Stimulated activated CD4-positive, alpha-beta T cell treated with anti-CD3 and anti-CD28 coated beads, Interleukin-1b, Interleukin-23, amount 100 ng/mL, for 1 hour (primary cell): Measurements from ENCODE around the gene ZNF740.
"Not testable (repeated sequence)": the region's sequence is repeated elsewhere in the genome, so short reads cannot be mapped to it uniquely, and the experiment has no call there.

Experiments
- DNase-seq, 2 donors: peaks; one replicate each; pipeline ENCODE4 v3.0.0-alpha.2; 2020; ENCODE audit warnings: low read depth in 2 of 2

The ZNF740 gene

DNA sequence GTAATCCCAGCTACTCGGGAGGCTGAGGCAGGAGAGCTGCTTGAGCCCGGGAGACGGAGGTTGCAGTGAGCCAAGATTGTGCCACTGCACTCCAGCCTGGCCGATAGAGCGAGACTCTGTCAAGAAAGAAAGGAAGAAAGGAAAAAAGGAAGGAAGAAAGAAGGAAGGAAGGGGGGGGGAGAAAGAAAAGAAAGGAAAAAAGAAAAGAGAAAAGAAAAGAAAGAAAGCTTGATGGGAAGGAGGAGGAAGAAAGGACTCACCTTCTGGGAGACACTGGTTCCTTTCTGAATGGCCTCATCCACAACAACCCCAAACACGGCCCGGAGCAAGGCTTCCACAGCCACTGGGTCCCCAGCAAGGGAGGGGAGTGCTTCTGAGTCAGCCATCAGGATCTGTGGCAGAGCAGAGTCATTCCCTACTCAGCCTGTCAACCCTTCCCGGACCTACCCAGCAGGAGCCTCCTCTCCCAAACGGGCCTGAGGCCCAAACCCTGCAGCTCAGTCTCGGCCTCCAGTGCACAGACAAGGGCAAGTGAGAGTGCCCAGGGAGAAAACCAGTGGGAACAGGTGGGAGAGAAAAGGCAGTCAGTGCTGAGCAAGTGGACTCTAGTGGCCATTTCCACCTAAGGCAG, 7.3 kb upstream of the ZNF740 start:
- DNase-seq, result no peak

DNA sequence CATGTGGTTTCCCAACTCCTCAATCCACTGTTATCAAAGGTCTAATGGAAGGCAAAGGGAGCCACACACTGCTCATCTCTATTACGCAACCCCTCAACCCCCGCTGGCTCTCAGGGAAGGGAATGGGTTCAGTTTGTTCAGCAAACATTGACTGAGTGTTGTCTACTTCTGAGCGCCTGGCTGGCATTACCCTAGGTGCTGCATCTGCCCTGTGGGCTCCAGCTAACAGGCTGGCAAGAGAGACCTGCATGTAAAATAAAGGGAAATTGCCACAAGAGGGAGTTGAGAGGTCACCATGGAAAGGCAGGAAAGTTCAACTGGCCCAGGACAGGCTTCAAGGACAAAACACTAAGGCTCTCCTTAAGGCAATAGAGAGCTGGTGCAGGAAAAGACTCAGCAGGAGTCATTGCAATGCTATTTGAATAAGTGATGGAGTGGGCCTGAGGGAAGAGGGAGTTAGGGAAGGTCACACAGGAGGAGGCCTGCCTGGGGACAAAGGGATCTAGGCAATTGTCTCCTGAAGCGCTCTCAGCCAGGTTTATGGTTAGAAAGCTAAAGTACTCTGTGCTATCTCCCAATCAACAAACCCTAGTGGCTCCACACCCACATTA, 5.5 kb upstream of the ZNF740 start:
- no peak for DNase-seq

DNA sequence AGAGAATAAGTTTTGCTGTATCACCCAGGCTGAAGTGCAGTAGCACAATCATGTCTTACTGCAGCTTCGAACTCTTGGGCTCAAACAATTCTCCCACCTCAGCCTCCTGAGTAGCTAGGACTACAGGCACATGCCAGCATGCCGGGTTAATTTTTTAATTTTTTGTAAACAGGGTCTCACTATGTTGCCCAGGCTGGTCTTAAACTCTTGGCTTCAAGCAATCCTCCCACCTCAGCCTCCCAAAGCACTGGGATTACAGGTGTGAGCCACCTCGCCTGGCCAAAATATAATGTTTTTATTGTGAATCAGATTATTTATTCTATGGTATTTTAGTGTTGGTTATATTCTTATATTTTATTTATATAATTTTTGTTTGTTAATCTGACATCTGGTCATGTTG, 3.8 kb upstream of the ZNF740 start:
- DNase-seq, result no peak

DNA sequence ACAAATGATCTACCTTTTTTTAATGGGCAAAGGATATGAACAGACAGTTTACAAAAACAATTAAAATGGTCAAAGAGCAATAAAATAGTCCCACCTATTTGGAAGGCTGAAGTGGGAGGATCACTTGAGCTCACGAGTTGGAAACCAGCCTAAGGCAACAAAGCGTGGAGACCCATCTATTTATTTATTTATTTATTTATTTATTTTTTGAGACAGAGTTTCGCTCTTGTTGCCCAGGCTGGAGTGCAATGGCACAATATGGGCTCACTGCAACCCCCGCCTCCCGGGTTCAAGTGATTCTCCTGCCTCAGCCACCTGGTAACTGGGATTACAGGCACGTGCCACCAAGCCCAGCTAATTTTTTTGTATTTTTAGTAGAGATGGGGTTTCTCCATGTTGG, 3.1 kb upstream of the ZNF740 start:
- not testable (repeated sequence) for DNase-seq

DNA sequence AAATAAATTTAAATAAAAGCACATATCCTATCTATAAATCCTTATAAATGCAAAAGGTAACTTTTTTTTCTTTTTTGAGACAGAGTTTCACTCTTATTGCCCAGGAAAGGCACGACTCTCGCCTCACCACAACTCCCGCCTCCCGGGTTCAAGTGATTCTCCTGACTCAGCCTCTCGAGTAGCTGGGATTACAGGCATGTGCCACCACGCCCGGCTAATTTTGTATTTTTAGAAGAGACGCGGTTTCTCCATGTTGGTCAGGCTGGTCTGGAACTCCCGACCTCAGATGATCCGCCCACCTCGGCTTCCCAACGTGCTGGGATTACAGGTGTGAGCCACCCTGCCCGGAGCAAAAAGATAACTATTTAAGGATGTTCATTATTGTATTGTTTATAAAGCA, 1.7 kb upstream of the ZNF740 start:
- not testable (repeated sequence) for DNase-seq

DNA sequence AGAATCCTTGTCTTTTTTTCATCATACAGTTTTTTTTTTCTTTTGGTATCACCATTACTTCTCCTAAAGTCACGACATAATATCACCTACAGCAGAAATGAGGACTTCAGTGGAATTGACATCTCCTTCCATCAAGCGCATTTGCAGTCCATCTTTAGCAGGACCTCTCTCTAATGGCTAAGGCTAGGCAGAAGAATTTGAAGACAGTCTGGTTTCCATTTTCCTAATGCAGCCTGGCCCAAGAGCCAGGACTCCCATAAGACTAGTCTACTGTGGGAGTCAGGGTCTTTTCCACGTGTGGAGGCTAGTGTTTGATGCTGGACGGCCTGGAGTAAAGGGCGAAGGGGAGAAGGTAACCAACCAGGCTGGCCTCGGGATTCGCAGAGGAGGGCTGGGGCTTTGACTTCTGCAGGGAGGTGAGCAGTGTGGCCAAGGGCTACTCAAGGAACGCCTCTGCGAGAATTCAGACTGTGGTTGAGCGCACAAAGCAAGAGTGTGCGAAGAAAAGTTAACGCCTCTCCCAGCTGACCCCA, 769 bp upstream of the ZNF740 start:
- DNase-seq, result no peak

DNA sequence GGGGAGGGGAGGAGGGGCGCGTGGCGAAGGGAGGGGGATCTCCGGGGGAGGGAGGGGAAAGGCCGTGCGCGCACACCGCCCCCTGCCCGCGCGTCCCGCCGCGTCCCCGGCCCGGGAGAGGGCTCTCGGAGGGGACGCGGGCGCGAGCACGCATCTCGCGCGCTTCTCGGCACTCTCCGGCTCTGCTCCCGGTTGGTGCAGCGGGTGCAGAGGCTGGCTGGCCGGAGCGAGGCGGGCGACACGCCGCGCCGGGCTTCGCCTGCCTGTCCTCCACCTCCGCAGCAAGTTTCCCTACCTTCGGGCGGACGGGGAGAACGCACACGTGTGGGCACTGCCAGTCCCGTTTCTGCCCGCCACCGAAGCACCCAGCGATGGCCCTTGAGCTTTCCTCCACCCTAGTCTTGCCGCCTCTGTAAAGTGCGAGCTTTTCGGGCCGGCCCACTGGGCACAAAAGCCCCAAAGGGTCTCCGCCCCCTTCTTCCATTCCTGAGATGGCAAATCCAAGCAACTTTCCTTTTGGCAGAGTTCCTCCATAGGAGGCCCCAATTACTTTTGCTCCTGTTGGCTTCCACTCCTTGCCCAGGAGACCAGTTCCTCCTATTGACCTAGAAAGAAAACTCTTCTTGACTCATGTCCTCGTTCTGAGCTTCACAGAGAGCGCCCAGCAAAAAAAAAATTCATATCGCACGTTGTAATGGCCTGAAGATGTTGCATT, 566 bp downstream of the ZNF740 start:
- DNase-seq, result peak; percentile 50 to 64

DNA sequence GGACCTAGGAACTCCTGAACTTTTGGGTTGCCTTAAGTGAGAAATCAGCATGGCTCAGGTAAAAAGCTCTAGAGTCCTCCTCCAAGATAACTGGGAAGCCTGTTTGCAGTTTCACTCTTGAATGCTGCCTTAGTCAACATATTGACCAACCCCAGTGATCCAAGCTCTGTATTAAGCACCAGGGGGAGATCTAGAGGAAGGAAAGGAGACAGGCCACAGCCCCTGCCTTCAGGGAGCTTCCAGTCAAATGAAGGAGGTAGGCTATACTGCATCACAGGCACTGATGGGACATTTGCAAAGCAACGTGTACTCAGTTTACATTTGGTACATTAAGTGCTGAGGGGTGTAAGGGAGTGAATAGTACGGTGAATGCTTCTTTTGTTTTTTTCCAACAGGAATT, 1.4 kb downstream of the ZNF740 start:
- no peak for DNase-seq

DNA sequence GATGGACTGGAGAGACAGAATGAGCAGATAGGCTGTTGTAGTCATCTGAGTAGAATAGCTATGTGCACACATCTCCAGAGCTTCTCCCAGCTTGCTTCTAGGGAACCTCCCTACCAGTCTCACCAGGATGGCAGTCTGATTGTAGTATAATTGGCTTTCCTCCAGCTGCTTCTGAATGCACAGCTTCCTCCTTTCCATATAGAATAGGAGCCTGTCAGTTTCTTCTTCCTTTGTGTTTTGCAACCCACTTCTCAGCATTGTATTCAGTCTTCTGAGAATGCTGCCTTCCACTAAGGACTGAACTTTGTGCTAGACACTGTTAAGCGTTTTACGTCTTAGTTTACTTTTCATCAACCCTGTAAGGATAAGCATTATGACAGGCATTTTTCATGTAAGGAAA, 2.4 kb downstream of the ZNF740 start:
- no peak for DNase-seq

DNA sequence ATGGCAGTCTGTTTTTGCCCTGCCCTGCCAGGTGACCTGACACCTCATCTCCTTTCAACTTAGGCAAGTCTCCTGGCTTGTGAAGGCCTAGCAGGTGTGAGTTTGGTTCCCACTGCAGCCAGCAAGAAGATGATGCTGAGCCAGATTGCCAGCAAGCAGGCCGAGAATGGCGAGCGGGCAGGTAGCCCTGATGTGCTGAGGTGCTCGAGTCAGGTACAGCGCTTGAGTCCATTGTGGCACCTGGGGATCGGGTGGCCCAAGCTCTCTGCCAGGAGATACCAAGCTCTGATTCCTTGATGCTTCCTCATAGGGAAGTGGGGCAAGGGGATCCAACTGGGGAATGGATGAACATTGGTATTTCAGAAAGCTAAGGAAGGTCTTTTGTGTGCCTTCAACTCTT, 4.3 kb downstream of the ZNF740 start:
- DNase-seq, result no peak

DNA sequence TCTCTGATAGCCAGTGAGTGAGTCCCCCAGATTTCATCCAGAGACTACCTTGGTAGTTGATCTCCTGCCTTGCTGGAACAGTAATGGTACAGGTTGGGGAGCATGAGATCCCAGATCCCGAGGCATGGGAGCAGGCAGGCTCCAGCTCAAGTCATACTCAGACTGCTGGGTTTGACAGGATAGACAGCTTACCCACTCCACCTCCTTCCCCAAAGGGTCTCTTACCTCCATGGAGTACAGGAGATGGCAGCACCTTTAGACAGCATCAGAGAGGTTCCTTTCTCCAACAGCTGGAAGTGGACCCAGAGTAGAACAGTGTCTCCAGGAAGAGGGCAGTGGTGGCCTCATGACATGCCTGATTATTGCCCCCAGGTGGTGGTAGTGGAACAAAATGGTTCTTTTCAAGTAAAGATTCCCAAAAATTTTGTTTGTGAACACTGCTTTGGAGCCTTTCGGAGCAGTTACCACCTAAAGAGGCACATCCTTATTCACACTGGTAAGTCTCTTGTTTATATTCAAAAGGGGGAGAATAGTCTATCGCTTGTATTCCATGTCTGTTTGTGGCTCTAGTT, 5.1 kb downstream of the ZNF740 start:
- no peak for DNase-seq

DNA sequence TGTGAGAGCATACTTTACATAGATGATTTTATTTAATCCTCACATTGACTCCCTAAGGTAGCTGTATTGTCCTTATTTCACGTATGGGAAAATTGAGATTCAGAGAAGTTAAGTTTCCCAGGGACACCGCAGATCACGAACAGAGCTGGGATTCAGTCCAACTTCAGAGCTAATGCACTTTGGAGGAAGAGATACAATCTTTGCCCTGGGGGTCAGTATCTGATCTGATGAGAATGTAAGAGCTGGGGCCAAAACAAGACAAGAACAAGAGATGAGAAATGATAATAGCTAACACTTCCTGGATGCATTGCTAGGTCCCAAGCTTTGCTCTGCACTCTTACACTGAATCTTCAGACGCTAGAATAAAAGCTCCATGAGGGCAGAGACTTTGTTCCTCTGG, 6.2 kb downstream of the ZNF740 start:
- no peak for DNase-seq

DNA sequence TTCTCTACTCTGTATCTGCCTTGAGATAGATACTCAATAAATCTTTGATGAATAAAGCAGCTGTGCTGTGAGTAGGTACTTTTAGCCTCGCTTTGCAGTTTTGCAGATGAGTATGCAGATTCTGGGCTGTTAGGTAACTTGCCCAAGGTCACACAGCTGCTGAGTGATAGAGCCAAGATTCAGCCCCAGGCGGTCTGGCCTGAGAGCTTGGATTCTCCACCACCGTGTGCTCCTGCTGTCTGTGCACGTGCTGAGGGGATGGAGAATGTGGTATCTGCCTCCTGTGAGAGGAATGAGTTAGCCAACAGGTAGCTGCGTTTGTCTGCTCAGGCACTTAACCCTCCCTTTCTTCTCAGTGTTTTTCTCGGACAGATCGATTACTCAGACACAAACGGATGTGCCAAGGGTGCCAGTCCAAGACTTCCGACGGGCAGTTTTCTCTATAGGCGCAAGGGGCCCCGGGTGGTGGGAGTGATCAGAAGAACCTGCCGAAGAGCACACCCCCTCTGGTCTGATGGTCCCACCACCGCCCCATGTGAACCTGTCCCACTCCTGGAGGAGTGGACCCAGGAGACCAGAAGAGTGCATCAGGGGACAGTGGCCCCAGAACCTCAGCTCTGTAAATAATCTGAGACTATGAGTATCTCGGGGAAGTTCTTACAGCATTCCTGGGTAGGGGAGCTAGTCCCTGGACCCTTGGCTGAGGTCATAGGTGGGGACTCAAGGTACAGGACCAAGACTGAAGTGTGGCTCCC, 6.8 kb downstream of the ZNF740 start:
- no peak for DNase-seq

DNA sequence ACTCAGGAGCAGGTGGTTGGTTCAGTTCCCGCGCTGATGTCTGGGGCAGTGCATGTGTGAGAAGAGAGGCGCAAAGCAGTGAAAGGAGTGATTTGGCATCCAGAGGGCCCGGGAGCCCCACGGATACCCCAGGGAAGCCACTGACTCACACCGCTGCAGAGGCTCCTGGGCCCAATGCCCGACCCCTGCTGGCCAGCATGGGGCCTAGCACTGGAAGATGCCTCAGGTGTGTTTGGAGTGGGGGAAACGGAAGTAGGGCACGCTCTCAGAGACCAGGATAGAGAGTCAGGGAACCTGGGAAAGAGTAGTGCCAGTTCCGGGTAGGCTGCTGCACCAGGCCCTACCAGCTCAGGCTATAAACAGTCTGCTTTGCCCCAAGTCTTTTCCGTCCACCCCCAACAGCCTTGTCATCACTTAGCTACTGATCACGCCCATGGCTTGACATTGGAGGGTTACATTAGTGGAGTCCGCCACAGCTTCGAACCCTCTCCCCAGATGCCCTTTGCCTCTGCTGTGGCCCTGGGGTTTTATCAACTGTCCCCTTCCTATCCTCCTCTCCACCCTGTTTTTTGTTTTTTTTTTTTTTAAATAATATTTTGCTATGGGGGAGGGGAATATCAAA, 9.7 kb downstream of the ZNF740 start:
- DNase-seq, result peak in 1 of 2 donors; percentile 20

DNA sequence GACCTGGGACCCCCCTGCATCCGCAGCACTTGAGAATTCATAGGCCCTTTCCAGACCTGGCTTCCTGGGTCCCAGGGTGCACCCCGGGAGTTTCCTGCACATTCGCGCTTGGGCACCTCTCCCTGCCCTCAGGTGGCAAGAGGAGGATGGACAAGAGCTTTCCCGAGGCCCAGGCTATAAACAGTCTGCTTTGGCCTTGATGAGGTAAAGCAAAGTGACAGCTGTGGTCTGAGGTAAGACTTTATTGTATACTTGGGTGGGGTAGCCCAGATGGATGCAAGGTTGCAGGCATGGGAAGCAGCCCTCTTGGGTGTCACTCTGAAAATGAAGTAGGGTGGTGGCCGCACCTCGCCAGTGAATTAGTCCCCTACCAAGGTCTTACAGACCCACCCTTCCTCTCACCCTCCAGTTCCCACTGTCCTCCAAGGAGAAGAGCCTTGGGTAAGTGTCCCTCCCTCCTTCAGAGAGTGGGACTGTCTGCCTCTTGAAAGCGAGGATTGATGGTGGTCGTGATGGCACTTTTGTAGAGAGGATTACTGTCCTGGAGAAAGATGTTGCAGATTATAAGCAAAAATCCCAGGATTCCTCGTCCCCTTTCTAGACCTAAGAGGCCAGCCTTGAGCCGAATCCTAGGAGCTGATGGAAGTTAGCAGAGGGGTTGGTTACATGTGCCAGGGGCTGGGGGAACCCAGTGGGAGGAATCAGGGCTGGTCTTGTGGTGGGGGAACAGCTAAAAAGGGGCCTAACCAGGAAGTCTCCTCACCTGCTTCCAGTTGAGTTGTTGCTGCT, 10.8 kb downstream of the ZNF740 start:
- DNase-seq, result no peak

DNA sequence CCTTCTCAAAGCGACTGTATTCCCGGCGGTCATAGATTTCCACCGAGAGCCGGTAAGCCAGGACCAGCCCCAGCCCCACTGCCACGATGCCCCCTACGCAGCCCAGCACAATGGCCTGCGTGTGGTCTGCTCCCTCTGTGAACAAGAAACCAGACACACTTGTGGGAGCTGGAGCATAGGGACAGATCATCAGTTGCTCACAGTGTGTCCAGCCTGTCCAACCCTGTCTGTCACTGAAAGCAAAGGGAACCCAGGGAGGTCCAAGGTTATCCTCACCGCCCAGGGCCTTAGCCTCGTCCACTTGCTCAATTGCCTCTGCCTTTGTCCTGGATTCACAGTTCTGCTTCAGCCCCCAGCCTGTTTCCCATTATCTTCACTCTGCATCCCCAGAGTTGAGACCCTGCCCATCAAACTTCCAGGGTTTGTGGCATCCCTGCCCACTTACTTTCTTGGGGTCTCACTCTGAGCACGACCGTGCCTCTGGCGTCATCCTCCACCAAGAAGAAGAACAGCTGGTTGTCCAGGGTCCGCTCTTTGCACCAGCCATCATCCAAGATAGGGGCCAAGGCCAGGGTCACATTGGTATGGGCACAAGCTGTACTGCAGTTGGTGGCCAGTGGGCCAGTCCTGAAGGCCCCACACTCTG, 11.5 kb downstream of the ZNF740 start:
- DNase-seq, result no peak

DNA sequence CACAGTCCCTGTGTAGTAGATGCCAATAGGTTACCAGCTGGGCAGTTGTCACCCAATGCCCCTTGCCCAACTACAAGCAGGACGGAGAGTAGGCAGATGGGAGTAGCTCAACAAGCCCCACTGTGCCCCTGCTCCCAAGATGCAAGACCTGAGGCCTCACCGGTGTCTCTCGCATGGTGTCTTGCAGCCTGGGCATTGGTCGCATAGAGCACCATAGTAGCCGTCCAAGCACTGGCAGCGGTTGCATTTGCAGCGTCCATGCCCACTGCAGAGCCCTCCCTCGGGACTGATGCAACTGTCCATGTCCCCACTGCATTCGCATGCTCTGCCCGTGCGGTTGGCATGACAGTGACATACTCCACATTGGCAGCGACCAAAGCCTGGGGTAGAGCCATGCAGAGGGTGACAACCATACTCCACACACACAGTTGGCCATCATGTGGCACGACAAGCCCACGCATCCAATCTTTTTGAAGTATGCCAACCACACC, 12.1 kb downstream of the ZNF740 start:
- no peak for DNase-seq

DNA sequence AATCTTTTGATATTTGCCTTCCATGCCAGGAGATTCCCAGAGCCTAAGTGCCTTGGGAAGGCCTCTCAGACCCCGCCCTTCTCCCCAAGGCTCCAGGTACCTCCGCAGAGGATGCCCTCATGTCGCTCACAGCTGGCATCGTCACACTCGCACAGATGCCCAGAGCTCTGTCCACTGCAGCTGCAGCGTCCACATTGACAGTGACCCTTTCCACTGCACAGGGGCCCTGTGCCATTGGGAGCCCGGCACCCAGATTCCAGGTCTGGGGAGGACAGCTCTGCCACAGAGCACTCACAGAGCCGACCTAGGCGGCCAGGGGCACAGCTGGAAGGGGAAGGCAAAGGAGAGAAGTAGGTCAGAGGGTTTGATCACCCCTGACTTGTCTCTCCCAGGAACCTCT, 12.5 kb downstream of the ZNF740 start:
- DNase-seq, result no peak

DNA sequence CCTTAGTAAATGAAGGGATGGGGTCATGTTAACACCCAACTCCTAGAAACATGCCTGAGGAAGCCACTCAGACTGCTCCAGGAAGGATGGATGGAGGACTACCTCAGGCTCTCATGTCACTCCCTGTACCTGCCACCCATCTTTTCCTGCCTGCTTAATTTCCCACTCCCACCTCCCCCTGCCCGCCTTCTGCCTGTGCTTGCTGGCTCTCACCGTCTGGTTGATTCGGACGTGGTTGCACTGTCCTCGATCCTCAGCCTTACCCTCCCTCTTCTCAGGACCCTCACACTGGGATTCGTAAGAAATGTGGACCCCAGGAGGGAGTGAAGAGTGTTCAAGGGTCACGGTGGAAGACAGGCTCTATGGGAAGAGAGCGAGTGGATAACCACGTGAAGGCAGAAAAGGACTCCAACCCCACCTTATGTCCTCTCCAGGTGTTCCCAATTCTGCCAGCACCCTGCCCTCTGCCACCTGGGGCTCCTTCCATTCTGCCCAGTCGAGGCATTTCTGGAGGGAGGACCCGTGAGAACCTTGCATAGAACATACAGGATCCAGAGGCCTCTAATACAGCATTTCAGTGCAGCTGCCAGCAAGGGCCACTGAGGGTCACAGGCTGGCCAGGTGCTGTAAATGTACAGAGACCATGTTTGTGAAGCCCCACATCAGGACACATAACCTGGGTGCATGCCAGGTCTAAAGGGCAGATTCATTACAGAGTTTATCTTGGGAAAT, 13.6 kb downstream of the ZNF740 start:
- no peak for DNase-seq
